GM23248 (cell line): Measurements from ENCODE around the gene KLRK1. TPM values are rescaled to one million over a fixed set of nuclear protein-coding genes. Genes with fewer than 3 reads are reported as not detected.
"Not testable (repeated sequence)": the region's sequence is repeated elsewhere in the genome, so short reads cannot be mapped to it uniquely, and the experiment has no call there.

Experiments
- DNase-seq: peaks from one replicate; pipeline ENCODE4 v3.0.0-alpha.2; 2015
- H2AFZ ChIP-seq: fragments of 200-600 bp; sonication (generic); 2 replicates; pipeline ENCODE4 v1.6.1; 2016; ENCODE audit warnings: antibody characterized with exemption
- H3F3A ChIP-seq: fragments of 200-600 bp; sonication (generic); 2 replicates; pipeline ENCODE4 v1.6.1; 2016; ENCODE audit warnings: mild to moderate bottlenecking, antibody characterized with exemption, mixed run types; ENCODE audit not compliant: insufficient read depth
- H3K27ac ChIP-seq: fragments of 200-600 bp; sonication (generic); 2 replicates; pipeline ENCODE4 v1.5.1; 2016; ENCODE audit warnings: mild to moderate bottlenecking
- H3K27me3 ChIP-seq: fragments of 200-600 bp; sonication (generic); replicated peaks from 2 replicates; pipeline ENCODE4 v1.6.1; 2016; ENCODE audit warnings: mild to moderate bottlenecking; ENCODE audit not compliant: insufficient read depth
- H3K36me3 ChIP-seq: fragments of 200-600 bp; sonication (generic); 2 replicates; pipeline ENCODE4 v1.6.1; 2016; ENCODE audit warnings: low read depth, mild to moderate bottlenecking
- H3K4me1 ChIP-seq: fragments of 200-600 bp; sonication (generic); 2 replicates; pipeline ENCODE4 v1.6.1; 2016; ENCODE audit warnings: mild to moderate bottlenecking; ENCODE audit not compliant: insufficient read depth
- H3K4me2 ChIP-seq: fragments of 200-600 bp; sonication (generic); one replicate; pipeline ENCODE4 v1.6.1; 2016; ENCODE audit warnings: mild to moderate bottlenecking; ENCODE audit not compliant: unreplicated experiment
- H3K4me3 ChIP-seq: fragments of 200-600 bp; sonication (generic); 2 replicates; pipeline ENCODE4 v1.5.1; 2016; ENCODE audit warnings: mild to moderate bottlenecking
- H3K79me2 ChIP-seq: fragments of 200-600 bp; sonication (generic); 2 replicates; pipeline ENCODE4 v1.6.1; 2016; ENCODE audit warnings: mild to moderate bottlenecking; ENCODE audit not compliant: insufficient read depth
- H3K9ac ChIP-seq: fragments of 200-600 bp; sonication (generic); 2 replicates; pipeline ENCODE4 v1.6.1; 2016; ENCODE audit warnings: mild to moderate bottlenecking
- H3K9me2 ChIP-seq: fragments of 200-600 bp; sonication (generic); 2 replicates; pipeline ENCODE4 v1.6.1; 2016; ENCODE audit warnings: mixed run types, mild to moderate bottlenecking, moderate library complexity; ENCODE audit not compliant: insufficient read depth
- H3K9me3 ChIP-seq: fragments of 200-600 bp; sonication (generic); one replicate; pipeline ENCODE4 v1.6.1; 2017; ENCODE audit warnings: low read depth
- H4K20me1 ChIP-seq: fragments of 200-600 bp; sonication (generic); 2 replicates; pipeline ENCODE4 v1.6.0; 2016; ENCODE audit not compliant: insufficient read depth
- EZH2 ChIP-seq: fragments of 200-600 bp; sonication (generic); IDR thresholded peaks from 2 replicates; pipeline ENCODE4 v1.6.1; 2018; ENCODE audit warnings: antibody characterized with exemption, mild to moderate bottlenecking; ENCODE audit not compliant: insufficient read depth, poor library complexity, severe bottlenecking
- EZH2phosphoT487 ChIP-seq: fragments of 200-600 bp; sonication (generic); IDR thresholded peaks from 2 replicates; pipeline ENCODE4 v1.6.1; 2018; ENCODE audit warnings: antibody characterized with exemption, moderate library complexity, mild to moderate bottlenecking, low read depth; ENCODE audit not compliant: insufficient read depth
- WGBS, 2 experiments: methylation state at CpG; one replicate each; pipeline ENCODE4 v1.1.6; 2015 to 2017; ENCODE audit warnings: low lambda C conversion rate in 2 of 2, low coverage in 1 of 2; ENCODE audit errors: missing lambda C conversion rate in 2 of 2; 5-methylcytosine and 5-hydroxymethylcytosine counted together
- in situ Hi-C: fragments of 300-500 bp; cut with MboI; formaldehyde crosslinking; loops from 2 replicates; pipeline ENCODE4 v1.15.0; 2020
- polyA plus RNA-seq: library from polyadenylated mRNA; unstranded; fragments of >200 nt; fragmentation: Nextera tagmentation; extraction: Ambion mirVana; gene quantifications from 2 replicates; pipeline ENCODE4 v1.2.1, GENCODE V29; 2016
- total RNA-seq: library from RNA; depleted of rRNA; stranded (reverse); fragments of >200 nt; shearing (Covaris generic); gene quantifications from 2 replicates; pipeline ENCODE4 v1.2.3, GENCODE V29; 2014

KLRK1 gene
- total and polyA plus RNA-seq, 2 experiments from 2014 or later, result not detected

- DNase-seq, result peak; percentile 52
- Histone ChIP-seq H3K9ac (no peak overlapping the region), H3K36me3 (no peaks in the 10 kb centered on the region), H3K4me1 (peaks cover 23% of the 10 kb centered on the region), H3K27ac (0 out of 2 replicates have a peak overlapping the region, but pooled peaks have one; percentile 16), H3K79me2 (no peaks in the 10 kb centered on the region), H3F3A (no peaks in the 10 kb centered on the region), H3K9me2 (no peaks in the 10 kb centered on the region), H3K27me3 (no peaks in the 10 kb centered on the region), H2AFZ (peak overlapping the region; percentile 18; the same call in 1 of the 2 replicates), H3K4me2 (no peak overlapping the region), H3K9me3 (no peaks in the 10 kb centered on the region), H4K20me1 (no peaks in the 10 kb centered on the region), H3K4me3 (no peak overlapping the region)
- 86 to 90% methylated on average over 6 of the region's 6 CpGs for WGBS, 2 experiments
- TF ChIP-seq EZH2phosphoT487 (no peak), EZH2 (no peak)
- in situ Hi-C loops, result no loop called here
Observed at GRCh38 chr12:10395390-10395998, 5.7 kb upstream of the KLRK1 start.

- WGBS, 2 experiments, result 84% methylated on average over 11 of the region's 11 CpGs
- H3K9ac ChIP-seq, H3K9me3 ChIP-seq: not testable (repeated sequence)
Observed at GRCh38 chr12:10394531-10395152, 4.8 kb upstream of the KLRK1 start.

GRCh38 chr12:10393291-10393690, 3.5 kb upstream of the KLRK1 start:
- H3K27me3 ChIP-seq, result no peaks in the 10 kb centered on the region
- DNase-seq, result no peak
- H3K9me3 ChIP-seq, result no peaks in the 10 kb centered on the region
- in situ Hi-C loops, result no loop called here
- H3K9ac ChIP-seq, result no peak overlapping the region
- no peaks in the 10 kb centered on the region for H3K9me2 ChIP-seq
- no peak overlapping the region for H3K4me2 ChIP-seq
- H3K4me1 ChIP-seq, result peaks cover 23% of the 10 kb centered on the region
- 53 to 54% methylated on average over 3 of the region's 3 CpGs for WGBS, 2 experiments
- TF ChIP-seq EZH2 (no peak), EZH2phosphoT487 (no peak)
- H4K20me1 ChIP-seq, result no peaks in the 10 kb centered on the region
- H3K4me3 ChIP-seq, result no peak overlapping the region
- no peak overlapping the region for H2AFZ ChIP-seq
- H3K27ac ChIP-seq, result no peak overlapping the region
- no peaks in the 10 kb centered on the region for H3K36me3 ChIP-seq
- no peaks in the 10 kb centered on the region for H3K79me2 ChIP-seq
- no peaks in the 10 kb centered on the region for H3F3A ChIP-seq

More at GRCh38 chr12:10394531-10395152, 4.8 kb upstream of the KLRK1 start:
- H3K4me1 ChIP-seq, result peaks cover 23% of the 10 kb centered on the region
- H3F3A ChIP-seq, in situ Hi-C loops, H3K27me3 ChIP-seq, H3K79me2 ChIP-seq, H2AFZ ChIP-seq, H3K27ac ChIP-seq, H3K4me2 ChIP-seq, H4K20me1 ChIP-seq, H3K4me3 ChIP-seq, DNase-seq, H3K36me3 ChIP-seq, H3K9me2 ChIP-seq: not testable (repeated sequence)

GRCh38 chr12:10392394-10392930, 2.6 kb upstream of the KLRK1 start:
- WGBS, 2 experiments, result 17 to 25% methylated on average over 7 of the region's 7 CpGs
- DNase-seq, result peak; percentile 90
- H3K4me1 ChIP-seq, result peaks cover 23% of the 10 kb centered on the region
- H3K36me3 ChIP-seq, result no peaks in the 10 kb centered on the region
- H3K27me3 ChIP-seq, result no peaks in the 10 kb centered on the region
- H3K27ac ChIP-seq, result peak overlapping the region; percentile 6; the same call in 1 of the 2 replicates
- peak overlapping the region; percentile 16 for H3K4me2 ChIP-seq
- no peak overlapping the region for H3K4me3 ChIP-seq
- H3K9ac ChIP-seq, result no peak overlapping the region
- no peaks in the 10 kb centered on the region for H3K9me3 ChIP-seq
- in situ Hi-C loops, result no loop called here
- no peaks in the 10 kb centered on the region for H3K9me2 ChIP-seq
- no peaks in the 10 kb centered on the region for H3F3A ChIP-seq
- no peaks in the 10 kb centered on the region for H4K20me1 ChIP-seq
- H2AFZ ChIP-seq, result no peak overlapping the region
- no peak for TF ChIP-seq EZH2
- TF ChIP-seq EZH2phosphoT487, result no peak
- H3K79me2 ChIP-seq, result no peaks in the 10 kb centered on the region

GRCh38 chr12:10390991-10391390, 1.1 kb upstream of the KLRK1 start:
- H3K4me2 ChIP-seq, H3K36me3 ChIP-seq, H3K27me3 ChIP-seq, DNase-seq, H2AFZ ChIP-seq, H3K4me3 ChIP-seq, H3K79me2 ChIP-seq, H3K9me3 ChIP-seq, H3F3A ChIP-seq, H4K20me1 ChIP-seq, H3K9ac ChIP-seq, in situ Hi-C loops, H3K27ac ChIP-seq, H3K9me2 ChIP-seq: not testable (repeated sequence)
- H3K4me1 ChIP-seq, result peaks cover 23% of the 10 kb centered on the region
- WGBS, 2 experiments, result 89 to 94% methylated on average over 7 of the region's 7 CpGs
